SKM-1 (cell line): ENCODE results near the gene NECTIN4.

Experiments
- DNase-seq: peaks from one replicate; lab custom pipeline; 2025; ENCODE audit not compliant: unreplicated experiment; lab: John Stamatoyannopoulos, UW

Gene NECTIN4

GRCh38 chr1:161061419-161061818 lies 27.9 kb downstream of the NECTIN4 start:
- no peak for DNase-seq

- no peak for DNase-seq
Observed at GRCh38 chr1:161059293-161059692, 30.1 kb downstream of the NECTIN4 start.

DNA sequence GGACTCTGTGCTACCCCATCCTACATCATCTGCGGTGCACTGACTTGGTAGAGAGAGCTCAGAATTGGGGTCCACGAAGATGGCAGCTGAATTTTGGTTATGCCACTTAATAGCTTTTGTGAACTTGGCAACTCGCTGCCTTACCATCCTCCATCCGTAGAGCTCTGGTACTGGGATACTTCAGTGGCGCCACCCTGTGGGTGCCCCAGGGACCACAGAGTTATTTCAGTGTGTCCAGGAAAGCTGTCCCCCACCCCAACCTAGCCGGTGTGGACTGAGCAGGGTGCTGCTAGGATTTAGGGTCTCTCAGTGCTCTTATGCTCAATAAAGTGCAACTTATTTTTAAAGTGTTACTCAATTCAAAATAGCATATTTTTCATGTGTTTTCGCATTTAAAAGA lies 34.6 kb downstream of the NECTIN4 start:
- DNase-seq: no peak

DNA sequence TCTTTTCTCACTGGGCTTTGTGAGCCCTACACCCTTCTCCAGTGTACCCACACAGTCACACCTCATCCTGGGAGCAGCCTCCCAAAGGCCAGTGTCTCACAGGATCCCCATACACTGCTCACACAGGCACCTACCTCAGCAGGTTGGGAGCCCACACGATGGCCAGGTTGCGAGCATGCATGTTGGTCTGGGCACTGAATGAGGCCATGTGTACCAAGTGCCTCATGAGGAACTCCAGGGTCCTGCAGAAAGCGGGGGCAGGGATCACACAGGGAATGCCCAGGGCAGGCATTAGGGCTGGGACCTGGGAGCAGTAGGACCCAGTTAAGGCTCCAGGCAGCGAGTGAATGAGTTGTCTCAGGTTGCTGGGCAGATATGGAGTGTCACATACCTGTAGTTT lies 35.1 kb downstream of the NECTIN4 start:
- no peak for DNase-seq

DNA sequence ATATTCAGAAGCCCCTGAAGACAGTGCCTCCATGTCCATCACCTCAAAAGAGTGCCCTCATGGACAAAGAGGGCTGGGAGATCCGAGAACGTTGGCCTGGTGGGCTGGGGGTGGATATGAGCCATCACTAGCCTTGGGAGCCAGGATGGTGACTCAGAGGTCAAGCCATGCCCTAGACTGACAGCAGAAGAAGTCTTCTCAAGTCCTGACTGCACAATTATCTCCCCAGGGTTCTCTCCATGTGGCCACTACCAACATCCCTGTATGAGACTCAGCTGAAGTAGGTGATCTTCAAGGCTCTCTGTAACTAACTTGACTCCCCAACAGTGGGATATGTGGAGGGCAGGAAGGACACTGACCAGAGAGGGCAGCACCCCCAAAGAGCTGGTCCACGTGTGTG lies 36.5 kb downstream of the NECTIN4 start:
- DNase-seq: no peak

DNA sequence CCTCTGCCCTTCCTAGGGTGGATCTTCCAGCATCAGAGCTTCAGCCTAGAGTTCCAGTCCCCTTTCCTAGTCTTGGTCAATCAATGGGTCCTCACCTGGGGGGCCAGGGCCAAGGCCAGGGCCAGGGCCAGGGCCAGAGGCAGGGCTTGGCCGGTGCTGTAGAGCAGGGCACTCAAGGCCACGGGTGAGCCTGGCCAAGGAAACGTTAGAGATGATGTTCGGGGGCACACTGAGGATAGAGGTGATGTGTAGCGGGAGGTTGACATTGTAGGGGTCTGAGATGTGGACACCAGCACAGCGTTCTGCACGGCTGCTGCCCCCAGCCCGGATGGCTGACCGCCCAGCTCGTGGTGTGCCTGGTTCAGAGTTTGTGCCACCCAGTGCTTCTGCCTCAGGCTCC lies 38.1 kb downstream of the NECTIN4 start:
- DNase-seq: no peak

DNA sequence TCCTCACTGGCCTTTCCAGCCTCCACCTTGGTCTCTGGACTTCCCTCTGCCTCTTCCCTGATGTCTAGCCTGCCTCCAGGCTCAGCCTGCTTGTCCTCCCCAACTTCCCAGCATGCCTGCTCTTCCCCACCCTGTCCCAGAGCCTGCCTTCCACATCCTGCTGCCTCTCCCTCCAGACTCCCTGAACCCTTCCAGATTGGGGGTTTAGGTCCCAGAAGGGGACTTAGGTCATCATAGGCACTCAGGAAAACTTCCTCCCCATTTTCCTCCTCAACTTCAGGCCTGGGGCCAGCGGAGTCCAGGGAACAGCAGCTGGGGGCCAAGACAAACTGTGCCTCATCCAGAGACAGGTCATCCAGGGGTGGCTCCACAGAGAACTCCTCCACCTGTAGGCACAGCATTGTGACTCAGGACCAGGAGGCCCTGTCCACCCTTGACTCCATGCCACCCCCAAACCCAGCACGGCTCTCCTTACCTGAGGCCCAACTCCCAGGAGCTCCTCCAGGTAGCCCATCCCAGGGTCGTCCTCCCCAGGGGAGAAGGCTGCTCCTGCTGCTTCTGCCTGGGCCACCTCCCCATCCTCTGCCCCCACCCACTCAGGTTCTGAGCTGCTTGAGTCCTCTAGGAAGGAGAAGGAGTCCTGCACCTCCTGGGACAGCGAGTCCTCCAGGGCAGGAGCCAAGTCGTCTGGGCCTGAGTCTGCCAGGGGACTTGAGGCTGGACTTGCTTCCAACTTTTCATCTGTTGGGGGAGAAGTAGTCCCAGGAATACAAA lies 40.2 kb downstream of the NECTIN4 start:
- DNase-seq: no peak

DNA sequence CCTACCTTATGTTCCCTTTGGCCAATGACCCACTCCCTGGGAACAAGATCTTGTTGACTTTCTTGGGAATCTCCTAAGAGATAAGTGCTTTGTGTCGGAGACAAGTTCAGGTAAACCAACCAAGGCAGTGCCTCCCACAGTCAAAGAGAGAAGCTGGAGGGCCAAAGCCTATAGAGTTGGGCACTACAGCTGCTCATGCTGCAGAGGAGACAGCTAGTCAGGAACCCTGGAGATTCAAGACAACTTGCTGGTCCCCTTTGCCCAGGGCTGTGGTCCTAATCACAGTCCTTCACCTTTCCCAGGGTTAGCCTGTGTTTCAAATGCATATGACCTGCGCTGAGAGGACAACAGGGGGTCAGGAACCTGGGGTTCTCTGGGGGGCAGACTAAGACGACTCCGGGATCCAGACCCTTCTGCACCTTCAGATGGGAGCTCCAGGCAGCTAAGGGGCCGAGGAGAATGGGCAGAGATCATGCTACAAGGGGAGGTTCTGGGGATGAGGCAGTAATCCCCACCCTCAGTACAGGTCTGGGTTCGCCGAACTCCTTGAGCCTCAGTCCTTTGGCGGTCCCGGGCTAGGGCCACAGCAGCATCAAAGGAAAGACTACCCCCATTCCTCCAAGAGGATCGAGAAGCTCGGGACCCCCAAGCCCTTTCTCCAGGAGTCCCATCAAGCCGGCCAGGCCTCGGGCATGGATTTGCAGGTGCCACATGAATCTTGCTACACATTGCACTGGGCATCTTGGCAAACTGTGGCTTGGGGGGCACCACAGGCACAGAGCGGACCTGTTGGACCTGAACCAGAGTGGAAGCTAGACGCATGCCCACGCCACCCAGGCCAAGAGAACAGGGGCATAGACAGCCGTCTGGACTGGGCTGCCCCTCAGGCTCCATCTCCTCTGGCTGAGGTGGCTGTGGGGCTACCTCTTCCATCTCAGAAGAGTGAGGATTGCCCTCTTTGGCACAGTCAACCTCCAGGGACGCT lies 41.6 kb downstream of the NECTIN4 start:
- no peak for DNase-seq

DNA sequence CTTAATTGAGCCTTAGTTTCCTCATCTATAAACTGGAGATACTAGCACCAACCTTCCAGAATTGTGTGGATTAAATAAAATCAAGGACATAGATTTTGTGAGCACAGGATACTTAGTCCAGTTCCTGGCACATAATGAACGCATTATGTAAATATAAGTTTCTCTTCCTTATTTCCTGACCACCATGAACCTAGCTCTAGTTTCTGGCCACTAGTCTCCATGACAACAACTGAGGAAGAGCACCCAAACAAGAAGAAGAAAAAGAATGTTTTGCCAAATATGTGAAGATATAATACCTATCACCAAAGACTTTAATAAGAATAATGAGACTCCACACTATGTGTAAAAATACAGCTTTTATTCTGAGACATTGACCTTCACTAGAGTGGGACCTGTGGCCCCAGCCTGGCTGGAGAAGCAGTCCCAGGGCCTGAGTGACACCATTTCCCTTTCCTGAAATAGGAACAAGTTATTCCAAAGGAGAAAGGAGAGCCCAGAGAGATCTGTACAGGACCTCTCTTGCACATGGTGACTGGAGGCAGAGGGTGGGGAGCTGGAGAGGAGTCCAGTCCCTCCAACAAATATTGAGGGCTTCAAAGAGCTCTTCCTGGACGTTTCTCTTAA lies 42.6 kb downstream of the NECTIN4 start:
- DNase-seq: peak; percentile 89

- DNase-seq: peak; percentile 98
Observed at GRCh38 chr1:161045736-161046604, 43.4 kb downstream of the NECTIN4 start, which contains the start of gene USF1. TSS of gene USF1 (minus strand) at chr1:161045977. CDS start at chr1:161043275, 2,702 bp downstream.

DNA sequence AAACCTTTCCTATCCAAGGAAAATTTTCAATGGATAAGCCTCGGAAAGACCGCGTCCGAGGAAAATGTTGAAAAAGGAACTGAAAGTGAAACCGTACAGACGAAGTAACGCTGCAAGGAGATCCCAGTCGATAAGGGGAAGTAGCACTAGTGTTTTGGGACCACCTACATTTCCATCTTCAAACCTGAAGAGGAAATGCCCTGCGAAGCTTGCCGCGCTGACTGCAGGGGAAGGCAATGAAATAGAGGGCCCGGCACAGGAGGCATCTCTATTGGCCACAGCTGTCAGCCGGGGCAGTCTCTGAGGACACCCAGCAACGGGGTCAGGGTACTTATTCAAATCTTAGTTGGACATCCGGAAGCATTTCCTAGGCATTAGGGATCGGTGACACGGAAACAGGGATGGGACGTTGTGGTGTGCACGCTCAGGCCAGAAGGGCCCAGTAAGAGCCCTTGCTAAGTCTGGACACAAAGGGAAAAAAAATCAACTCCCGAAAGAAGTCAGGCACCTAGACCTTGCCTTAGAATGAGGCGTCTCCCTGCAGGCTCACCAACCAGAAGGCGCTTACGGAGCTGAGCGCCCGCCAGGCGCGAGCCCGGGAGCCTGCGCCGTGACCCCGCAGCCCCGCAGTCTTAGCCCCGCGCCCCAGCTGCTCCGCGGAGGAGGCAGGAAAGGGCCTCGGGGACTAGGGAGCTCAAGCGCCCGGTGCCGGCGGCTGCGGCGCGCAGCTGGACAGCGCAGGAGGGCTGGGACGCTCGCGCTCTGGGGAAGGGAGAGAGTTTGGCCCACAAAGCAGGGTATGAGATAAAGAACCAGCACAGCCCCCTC lies 44.2 kb downstream of the NECTIN4 start:
- DNase-seq: peak; percentile 96

DNA sequence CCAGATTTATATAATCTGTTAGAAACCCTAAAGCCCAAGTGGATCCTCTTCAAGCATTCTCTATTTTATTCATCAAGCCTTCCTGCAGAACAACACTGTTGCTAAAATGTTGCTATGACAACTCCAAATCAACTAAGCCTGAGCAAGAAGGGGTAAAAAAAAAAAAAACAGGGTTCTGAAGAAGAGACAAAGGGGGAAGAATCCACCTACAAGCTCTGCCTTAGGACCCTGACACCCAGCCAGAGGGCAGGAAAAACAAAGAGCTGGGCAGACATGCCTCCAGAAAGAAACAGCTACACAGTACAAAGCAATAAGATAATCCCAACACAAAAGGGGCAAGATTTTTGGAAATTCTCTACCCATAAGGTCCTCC lies 44.8 kb downstream of the NECTIN4 start:
- no peak for DNase-seq

GRCh38 chr1:161039546-161039945 lies 49.8 kb downstream of the NECTIN4 start:
- DNase-seq: no peak

DNA sequence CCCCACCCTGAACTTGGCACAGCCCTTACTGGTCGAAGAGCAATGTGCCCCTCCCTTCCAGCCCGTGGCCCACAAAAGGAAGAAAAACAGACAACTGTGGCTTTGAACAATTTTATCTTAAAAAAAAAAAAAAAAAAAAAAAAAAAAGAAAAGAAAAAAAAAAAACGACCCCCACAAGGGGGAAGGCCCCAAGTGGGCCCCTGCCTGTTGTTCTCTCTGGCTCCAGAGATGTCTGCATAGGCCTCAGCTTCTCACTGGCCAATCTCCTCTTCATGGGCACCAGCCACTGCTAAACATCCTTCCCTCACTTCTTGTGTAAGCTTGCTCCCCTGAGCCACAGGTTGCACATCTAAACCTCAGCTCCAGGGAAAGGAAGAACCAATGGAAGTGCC lies 50.2 kb downstream of the NECTIN4 start:
- no peak for DNase-seq

DNA sequence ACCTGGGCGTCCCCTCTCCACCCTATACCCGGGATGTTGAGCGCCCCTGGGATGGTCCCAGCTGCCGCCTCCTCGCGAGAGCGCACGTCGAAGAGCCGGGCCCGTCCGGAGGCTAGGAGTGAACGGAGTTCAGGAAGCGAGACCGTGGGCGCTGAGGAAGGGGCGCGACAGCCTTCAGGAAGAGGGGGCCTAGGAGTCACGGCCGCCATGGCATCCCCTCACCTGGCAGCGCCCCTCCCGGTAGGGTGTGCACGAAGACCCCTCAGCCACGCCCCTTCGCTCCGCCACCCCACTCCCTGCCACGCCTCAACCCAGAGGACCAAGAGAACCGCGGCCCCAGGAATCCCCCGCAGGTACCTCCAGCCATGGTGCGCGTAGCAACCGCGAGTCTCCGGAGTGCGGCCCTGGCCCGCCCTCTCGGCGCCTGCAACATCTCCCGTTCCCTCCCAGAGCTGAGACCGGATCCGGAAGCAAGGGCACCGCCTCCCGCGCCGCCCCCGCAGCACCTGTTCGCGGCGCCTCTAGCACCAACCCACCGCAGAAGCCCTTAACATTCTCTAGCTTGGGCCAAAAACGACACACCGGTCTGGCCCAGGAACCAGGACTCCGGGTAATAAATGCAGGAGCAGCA lies 50.7 kb downstream of the NECTIN4 start, which contains the start of gene TSTD1:
TSTD1 (minus strand) TSS at position 442 of the 631 bp plus-strand sequence; CDS start at position 367, 75 bp downstream.
- no peak for DNase-seq

GRCh38 chr1:161037661-161038522 lies 51.5 kb downstream of the NECTIN4 start:
- DNase-seq: no peak

GRCh38 chr1:161033751-161034150 lies 55.6 kb downstream of the NECTIN4 start:
- DNase-seq: no peak

GRCh38 chr1:161032409-161032808 lies 56.9 kb downstream of the NECTIN4 start:
- DNase-seq: no peak
